ENCODE measurements around the gene ZNF398. TPM values are rescaled to one million over a fixed set of nuclear protein-coding genes. Genes with fewer than 3 reads are reported as not detected.

Gene ZNF398
- polyA plus RNA-seq, 1 donor from 2014 or later, result 8.6 TPM

DNA sequence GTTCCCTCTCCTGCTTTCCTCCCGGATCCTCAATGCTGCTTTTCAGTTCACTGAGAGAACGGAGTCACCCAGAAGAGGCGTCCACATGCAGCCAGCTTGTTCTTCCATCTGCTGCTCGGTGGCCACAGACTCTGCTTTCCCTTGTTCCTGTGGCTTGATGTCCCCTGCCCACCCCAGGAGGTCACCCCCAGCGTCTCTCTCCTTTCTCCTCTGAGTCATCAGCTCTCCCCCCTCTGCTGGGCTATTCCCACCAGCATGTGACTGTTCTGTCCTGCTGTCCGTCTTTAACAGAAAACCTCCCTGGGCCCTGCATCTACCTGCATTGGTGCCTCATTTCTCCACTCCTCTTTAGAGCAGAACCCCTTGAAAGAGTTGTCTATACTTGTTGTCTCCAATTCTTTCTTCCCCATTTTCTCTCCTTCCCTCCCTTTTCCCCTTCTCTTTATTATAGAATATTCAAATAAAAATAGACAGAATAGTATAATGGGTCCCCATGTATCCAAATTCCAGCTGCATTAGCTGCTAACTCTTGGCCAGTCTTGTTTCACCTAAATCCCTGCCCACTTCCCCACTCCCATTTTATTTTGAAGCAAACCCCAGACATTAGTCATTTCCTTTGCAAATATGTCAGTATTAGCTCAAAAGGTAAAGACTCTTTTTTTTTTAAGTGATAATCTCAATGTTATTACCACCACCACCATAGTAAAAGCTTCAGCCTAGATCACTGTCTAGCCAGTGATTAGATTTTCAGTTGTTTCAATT is 52.2 kb downstream of the ZNF398 start:
- H3K36me3 ChIP-seq (ENCODE audit: insufficient read depth, low read length), result no peaks in the 10 kb centered on the region
- H3K4me2 ChIP-seq (ENCODE audit: low read length), result no peak overlapping the region
- no peak overlapping the region for H2AFZ ChIP-seq (ENCODE audit: low read depth, low read length)
- no peaks in the 10 kb centered on the region for H3K9me2 ChIP-seq (ENCODE audit: insufficient read depth, low read length)
- no peak overlapping the region for H3K4me3 ChIP-seq (ENCODE audit: low read length)
- H4K20me1 ChIP-seq (ENCODE audit: insufficient read depth), result peaks cover 3% of the 10 kb centered on the region
- no peak overlapping the region for H3K9ac ChIP-seq (ENCODE audit: low read length)
- no peak overlapping the region for H3K27ac ChIP-seq (ENCODE audit: low read length)
- no peaks in the 10 kb centered on the region for H3K27me3 ChIP-seq (ENCODE audit: insufficient read depth, low read depth, low read length)
- peaks cover 20% of the 10 kb centered on the region for H3K79me2 ChIP-seq (replicated peaks; ENCODE audit: insufficient read depth, low read length)
- TF ChIP-seq, protein P1, sequence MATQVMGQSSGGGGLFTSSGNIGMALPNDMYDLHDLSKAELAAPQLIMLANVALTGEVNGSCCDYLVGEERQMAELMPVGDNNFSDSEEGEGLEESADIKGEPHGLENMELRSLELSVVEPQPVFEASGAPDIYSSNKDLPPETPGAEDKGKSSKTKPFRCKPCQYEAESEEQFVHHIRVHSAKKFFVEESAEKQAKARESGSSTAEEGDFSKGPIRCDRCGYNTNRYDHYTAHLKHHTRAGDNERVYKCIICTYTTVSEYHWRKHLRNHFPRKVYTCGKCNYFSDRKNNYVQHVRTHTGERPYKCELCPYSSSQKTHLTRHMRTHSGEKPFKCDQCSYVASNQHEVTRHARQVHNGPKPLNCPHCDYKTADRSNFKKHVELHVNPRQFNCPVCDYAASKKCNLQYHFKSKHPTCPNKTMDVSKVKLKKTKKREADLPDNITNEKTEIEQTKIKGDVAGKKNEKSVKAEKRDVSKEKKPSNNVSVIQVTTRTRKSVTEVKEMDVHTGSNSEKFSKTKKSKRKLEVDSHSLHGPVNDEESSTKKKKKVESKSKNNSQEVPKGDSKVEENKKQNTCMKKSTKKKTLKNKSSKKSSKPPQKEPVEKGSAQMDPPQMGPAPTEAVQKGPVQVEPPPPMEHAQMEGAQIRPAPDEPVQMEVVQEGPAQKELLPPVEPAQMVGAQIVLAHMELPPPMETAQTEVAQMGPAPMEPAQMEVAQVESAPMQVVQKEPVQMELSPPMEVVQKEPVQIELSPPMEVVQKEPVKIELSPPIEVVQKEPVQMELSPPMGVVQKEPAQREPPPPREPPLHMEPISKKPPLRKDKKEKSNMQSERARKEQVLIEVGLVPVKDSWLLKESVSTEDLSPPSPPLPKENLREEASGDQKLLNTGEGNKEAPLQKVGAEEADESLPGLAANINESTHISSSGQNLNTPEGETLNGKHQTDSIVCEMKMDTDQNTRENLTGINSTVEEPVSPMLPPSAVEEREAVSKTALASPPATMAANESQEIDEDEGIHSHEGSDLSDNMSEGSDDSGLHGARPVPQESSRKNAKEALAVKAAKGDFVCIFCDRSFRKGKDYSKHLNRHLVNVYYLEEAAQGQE (IDR thresholded peaks at IDR 0.05; ENCODE audit: borderline replicate concordance), result no peak
- TF ChIP-seq MXI1 (conservative IDR thresholded peaks at IDR 0.05; ENCODE audit: poor library complexity, severe bottlenecking), result no peak
- TF ChIP-seq EZH2 (IDR thresholded peaks at IDR 0.05; ENCODE audit: borderline replicate concordance, insufficient read depth, low read length, poor library complexity, severe bottlenecking), result no peak
- TF ChIP-seq POLR2AphosphoS5 (IDR thresholded peaks at IDR 0.05), result no peak
- TF ChIP-seq, protein P2, sequence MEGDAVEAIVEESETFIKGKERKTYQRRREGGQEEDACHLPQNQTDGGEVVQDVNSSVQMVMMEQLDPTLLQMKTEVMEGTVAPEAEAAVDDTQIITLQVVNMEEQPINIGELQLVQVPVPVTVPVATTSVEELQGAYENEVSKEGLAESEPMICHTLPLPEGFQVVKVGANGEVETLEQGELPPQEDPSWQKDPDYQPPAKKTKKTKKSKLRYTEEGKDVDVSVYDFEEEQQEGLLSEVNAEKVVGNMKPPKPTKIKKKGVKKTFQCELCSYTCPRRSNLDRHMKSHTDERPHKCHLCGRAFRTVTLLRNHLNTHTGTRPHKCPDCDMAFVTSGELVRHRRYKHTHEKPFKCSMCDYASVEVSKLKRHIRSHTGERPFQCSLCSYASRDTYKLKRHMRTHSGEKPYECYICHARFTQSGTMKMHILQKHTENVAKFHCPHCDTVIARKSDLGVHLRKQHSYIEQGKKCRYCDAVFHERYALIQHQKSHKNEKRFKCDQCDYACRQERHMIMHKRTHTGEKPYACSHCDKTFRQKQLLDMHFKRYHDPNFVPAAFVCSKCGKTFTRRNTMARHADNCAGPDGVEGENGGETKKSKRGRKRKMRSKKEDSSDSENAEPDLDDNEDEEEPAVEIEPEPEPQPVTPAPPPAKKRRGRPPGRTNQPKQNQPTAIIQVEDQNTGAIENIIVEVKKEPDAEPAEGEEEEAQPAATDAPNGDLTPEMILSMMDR (IDR thresholded peaks at IDR 0.05; ENCODE audit: poor library complexity, severe bottlenecking), result no peak
- no peak for TF ChIP-seq TAF1 (IDR thresholded peaks at IDR 0.05; ENCODE audit: low read depth)
- TF ChIP-seq EP300 (conservative IDR thresholded peaks at IDR 0.05; ENCODE audit: poor library complexity, severe bottlenecking), result no peak
- no peak for TF ChIP-seq RAD21 (conservative IDR thresholded peaks at IDR 0.05)
- TF ChIP-seq SMC3 (conservative IDR thresholded peaks at IDR 0.05; ENCODE audit: poor library complexity), result no peak
- no peaks in the 10 kb centered on the region for H3K9me3 ChIP-seq (ENCODE audit: low read length)
- no peaks in the 10 kb centered on the region for H3F3A ChIP-seq (ENCODE audit: insufficient read depth, low read length, poor library complexity, severe bottlenecking)

DNA sequence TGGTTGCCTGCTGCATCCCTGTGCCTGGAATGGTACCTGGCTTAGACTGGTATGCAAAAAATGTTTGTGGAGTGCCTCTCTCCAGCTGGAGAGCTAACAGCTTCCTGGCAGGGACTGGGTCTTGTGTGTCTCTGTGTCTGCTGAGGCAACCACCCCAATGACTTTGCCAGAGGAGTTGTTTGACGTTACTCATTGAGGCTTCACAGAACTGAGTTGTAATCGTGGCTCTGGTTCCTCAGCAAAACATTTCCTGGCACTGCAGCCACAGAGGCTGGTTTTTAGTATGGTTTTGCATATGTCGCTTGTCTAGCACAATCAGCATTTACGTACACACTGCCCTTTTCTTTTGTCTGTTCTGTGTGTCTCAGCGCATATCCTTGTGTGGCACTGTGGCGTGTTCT is 55.6 kb downstream of the ZNF398 start:
- no peaks in the 10 kb centered on the region for H3K9me3 ChIP-seq (ENCODE audit: low read length)
- H3K9ac ChIP-seq (ENCODE audit: low read length), result no peak overlapping the region
- no peak for TF ChIP-seq MXI1 (conservative IDR thresholded peaks at IDR 0.05; ENCODE audit: poor library complexity, severe bottlenecking)
- TF ChIP-seq POLR2AphosphoS5 (IDR thresholded peaks at IDR 0.05), result no peak
- no peak for TF ChIP-seq RAD21 (conservative IDR thresholded peaks at IDR 0.05)
- peaks cover 7% of the 10 kb centered on the region for H3K36me3 ChIP-seq (ENCODE audit: insufficient read depth, low read length)
- no peak overlapping the region for H2AFZ ChIP-seq (ENCODE audit: low read depth, low read length)
- no peak overlapping the region for H3K4me2 ChIP-seq (ENCODE audit: low read length)
- H3K27me3 ChIP-seq (ENCODE audit: insufficient read depth, low read depth, low read length), result no peaks in the 10 kb centered on the region
- no peak overlapping the region for H3K27ac ChIP-seq (ENCODE audit: low read length)
- H3K9me2 ChIP-seq (ENCODE audit: insufficient read depth, low read length), result no peaks in the 10 kb centered on the region
- H3F3A ChIP-seq (ENCODE audit: insufficient read depth, low read length, poor library complexity, severe bottlenecking), result no peaks in the 10 kb centered on the region
- H4K20me1 ChIP-seq (ENCODE audit: insufficient read depth), result no peaks in the 10 kb centered on the region
- peaks cover 5% of the 10 kb centered on the region for H3K79me2 ChIP-seq (replicated peaks; ENCODE audit: insufficient read depth, low read length)
- H3K4me3 ChIP-seq (ENCODE audit: low read length), result no peak overlapping the region
